Right hindlimb (tissue), 1 donor: ENCODE data around the gene MMP24OS.
"Not testable (repeated sequence)": the region's sequence is repeated elsewhere in the genome, so short reads cannot be mapped to it uniquely, and the experiment has no call there.

Experiments
- DNase-seq: peaks from one replicate; pipeline ENCODE4 v3.0.0-alpha.2; 2018

The MMP24OS gene

GRCh38 chr20:35273449-35274171 lies 4.3 kb downstream of the MMP24OS start:
- DNase-seq, result no peak

GRCh38 chr20:35271904-35272303 lies 6.0 kb downstream of the MMP24OS start:
- DNase-seq, result no peak

GRCh38 chr20:35271073-35271882 lies 6.6 kb downstream of the MMP24OS start:
- DNase-seq, result no peak

GRCh38 chr20:35270021-35270902 lies 7.7 kb downstream of the MMP24OS start:
- DNase-seq, result no peak

GRCh38 chr20:35269055-35269781 lies 8.7 kb downstream of the MMP24OS start:
- peak; percentile 59 for DNase-seq

- DNase-seq, result no peak
Measured at GRCh38 chr20:35267092-35267491, 10.8 kb downstream of the MMP24OS start.

GRCh38 chr20:35264755-35265154 lies 13.2 kb downstream of the MMP24OS start:
- DNase-seq, result no peak

GRCh38 chr20:35263532-35264341 lies 14.2 kb downstream of the MMP24OS start:
- no peak for DNase-seq

- DNase-seq, result not testable (repeated sequence)
Measured at GRCh38 chr20:35262731-35263531, 15.0 kb downstream of the MMP24OS start.

- not testable (repeated sequence) for DNase-seq
Measured at GRCh38 chr20:35262321-35262720, 15.6 kb downstream of the MMP24OS start.

- no peak for DNase-seq
Measured at GRCh38 chr20:35260426-35260825, 17.5 kb downstream of the MMP24OS start.

GRCh38 chr20:35257175-35257909 lies 20.6 kb downstream of the MMP24OS start:
- no peak for DNase-seq

- no peak for DNase-seq
Measured at GRCh38 chr20:35254448-35254999, 23.4 kb downstream of the MMP24OS start.

GRCh38 chr20:35253010-35253409 lies 24.9 kb downstream of the MMP24OS start:
- no peak for DNase-seq

- DNase-seq, result not testable (repeated sequence)
Measured at GRCh38 chr20:35252598-35252997, 25.3 kb downstream of the MMP24OS start.

- no peak for DNase-seq
Measured at GRCh38 chr20:35252037-35252461, 25.9 kb downstream of the MMP24OS start.

GRCh38 chr20:35251613-35251940 lies 26.3 kb downstream of the MMP24OS start:
- no peak for DNase-seq

GRCh38 chr20:35248641-35249475 lies 29.1 kb downstream of the MMP24OS start:
- no peak for DNase-seq

- no peak for DNase-seq
Measured at GRCh38 chr20:35246723-35247122, 31.2 kb downstream of the MMP24OS start.
